ENCODE measurements around the gene ATP6V0B.

Gene ATP6V0B

DNA sequence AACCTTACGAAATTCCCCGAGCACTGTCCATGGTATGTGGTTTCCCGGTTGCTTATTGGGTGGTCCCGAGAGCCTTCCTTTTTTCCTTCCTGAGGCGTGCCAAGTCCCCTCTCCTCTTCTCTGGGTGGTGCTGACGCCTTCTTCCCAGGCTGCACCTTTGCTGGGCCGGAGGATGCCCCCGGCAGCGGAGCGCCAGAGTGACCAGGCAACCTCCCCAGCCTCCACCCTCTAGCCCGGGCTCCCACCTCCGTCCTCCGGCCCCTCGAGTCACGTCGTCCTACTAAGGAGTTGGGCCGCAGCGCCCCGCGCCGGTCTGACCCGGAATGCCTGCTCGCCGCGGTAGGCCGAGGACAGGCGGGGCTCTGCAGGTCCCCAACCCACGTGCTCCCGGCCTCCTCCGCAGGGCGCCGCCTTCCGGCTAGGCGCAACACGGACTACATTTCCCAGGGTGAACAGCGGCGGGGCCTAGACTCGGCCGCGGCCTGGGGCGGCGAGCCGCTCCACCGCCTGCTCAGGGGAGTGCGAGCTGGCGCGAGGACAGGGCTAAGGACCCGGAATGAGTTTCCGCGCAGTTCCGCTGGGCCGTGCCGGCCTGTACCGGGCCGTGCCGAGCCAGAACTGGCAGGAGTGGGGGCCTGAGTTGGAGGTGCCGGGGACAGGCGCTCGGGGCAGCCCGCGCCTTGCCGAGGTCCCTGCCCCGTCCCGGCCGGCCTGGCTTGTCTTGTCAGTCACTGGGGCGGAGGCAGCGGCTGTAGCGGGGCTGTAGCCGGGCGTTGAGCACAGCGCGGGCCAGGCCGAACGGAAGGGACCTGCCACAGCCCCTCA lies 28.3 kb upstream of the ATP6V0B start, which contains the start of gene IPO13:
Gene IPO13, plus strand, starts transcription at position 715 of the 825 bp plus-strand sequence. CDS start 651 bp downstream, outside the sequence.
- H3K27me3 ChIP-seq (replicated peaks; ENCODE audit: control insufficient read depth, insufficient read depth, low read length, poor library complexity, severe bottlenecking) = no peaks in the 10 kb centered on the region

DNA sequence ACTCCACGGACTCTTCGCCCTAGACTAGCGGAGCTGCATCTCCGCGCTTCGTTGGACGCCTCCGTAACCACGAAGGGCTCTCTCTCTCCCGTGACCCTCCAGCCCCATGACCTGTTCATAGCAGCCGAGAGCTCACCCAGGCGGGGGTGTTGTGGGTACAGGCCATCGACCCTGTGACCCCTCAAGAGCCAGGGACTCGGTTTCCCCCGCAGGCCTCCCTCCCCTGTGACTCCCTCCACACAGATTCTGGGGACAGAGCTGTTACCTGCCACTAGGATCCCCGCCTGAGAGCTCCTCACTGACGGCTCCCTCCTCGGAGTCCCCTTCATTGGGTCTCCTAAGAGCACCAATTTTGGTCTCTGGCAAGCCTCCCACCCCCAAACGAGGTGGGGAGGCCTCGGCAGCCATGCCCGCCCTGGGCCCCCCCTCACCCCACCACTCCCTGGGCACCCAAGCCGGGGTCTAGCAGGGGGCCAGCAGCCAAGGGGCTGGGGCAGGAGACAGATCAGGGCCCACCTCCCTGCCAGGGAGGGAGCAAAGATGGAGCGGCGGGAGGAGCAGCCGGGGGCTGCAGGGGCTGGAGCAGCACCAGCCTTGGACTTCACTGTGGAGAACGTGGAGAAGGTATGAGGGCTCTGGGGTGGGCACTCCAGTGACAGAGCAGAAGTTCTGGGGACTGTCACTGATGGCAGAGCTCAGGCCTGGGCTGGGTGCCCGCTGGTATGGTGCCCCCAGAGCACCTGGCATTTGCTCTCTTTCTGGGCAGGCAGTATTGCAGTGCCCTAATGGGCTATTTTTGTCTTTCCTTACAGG lies 27.5 kb upstream of the ATP6V0B start:
- no peaks in the 10 kb centered on the region for H3K27me3 ChIP-seq (replicated peaks; ENCODE audit: control insufficient read depth, insufficient read depth, low read length, poor library complexity, severe bottlenecking)
- H3K27ac ChIP-seq (ENCODE audit: insufficient read depth, low read length, poor library complexity, severe bottlenecking) = peak overlapping the region; percentile 98
- peaks cover 24% of the 10 kb centered on the region for H3K4me1 ChIP-seq (ENCODE audit: control insufficient read depth, insufficient read depth, low read length, poor library complexity, severe bottlenecking)
- H3K36me3 ChIP-seq (ENCODE audit: control insufficient read depth, insufficient read depth, low read length) = no peaks in the 10 kb centered on the region
- no peak for DNase-seq
- no peaks in the 10 kb centered on the region for H3K9me3 ChIP-seq (ENCODE audit: control insufficient read depth, low read length)
- peak overlapping the region; percentile 80 for H3K4me3 ChIP-seq (ENCODE audit: insufficient read depth, low read depth, low read length, poor library complexity, severe bottlenecking)

More for the DNA sequence above, 28.3 kb upstream of the ATP6V0B start, which contains the start of gene IPO13:
- peak; percentile 80 to 92 (median 89) for DNase-seq
- Histone ChIP-seq H3K4me3 (ENCODE audit: insufficient read depth, low read depth, low read length, poor library complexity, severe bottlenecking) (peak within 1 kb of the TSS; percentile 80), H3K36me3 (ENCODE audit: control insufficient read depth, insufficient read depth, low read length) (no peaks in the 10 kb centered on the region), H3K27ac (ENCODE audit: insufficient read depth, low read length, poor library complexity, severe bottlenecking) (peak within 1 kb of the TSS; percentile 98), H3K4me1 (ENCODE audit: control insufficient read depth, insufficient read depth, low read length, poor library complexity, severe bottlenecking) (peaks cover 24% of the 10 kb centered on the region), H3K9me3 (ENCODE audit: control insufficient read depth, low read length) (no peaks in the 10 kb centered on the region)

DNA sequence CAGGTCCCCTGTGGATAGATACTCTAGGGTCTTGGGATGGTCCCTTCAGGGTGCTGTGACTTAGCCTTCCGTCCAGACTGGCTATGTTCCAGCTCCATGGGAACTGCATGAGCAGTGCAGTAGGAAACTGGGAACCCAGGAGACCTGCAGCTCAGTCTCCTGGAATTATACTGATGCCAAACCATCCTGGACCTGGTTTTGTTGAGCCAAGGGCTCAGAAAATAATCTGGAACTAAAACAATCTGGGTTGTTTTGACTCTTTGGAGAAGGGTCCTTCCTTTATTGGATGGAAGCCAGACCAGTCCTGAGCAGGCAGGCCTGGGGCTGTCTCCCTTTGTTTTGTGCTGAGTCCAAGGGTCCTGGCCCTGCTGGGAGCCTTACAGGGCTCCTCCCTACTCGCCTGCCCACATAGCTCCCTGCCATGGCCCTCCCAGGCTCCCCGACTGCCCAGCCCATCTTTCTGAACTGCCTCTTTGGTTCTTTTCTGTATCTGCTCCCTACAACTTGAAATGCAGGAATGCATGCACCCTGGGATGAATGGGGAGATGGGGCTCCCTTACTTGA lies 26.8 kb upstream of the ATP6V0B start:
- Histone ChIP-seq H3K27ac (ENCODE audit: insufficient read depth, low read length, poor library complexity, severe bottlenecking) (no peak overlapping the region), H3K9me3 (ENCODE audit: control insufficient read depth, low read length) (no peaks in the 10 kb centered on the region), H3K4me3 (ENCODE audit: insufficient read depth, low read depth, low read length, poor library complexity, severe bottlenecking) (no peak overlapping the region), H3K4me1 (ENCODE audit: control insufficient read depth, insufficient read depth, low read length, poor library complexity, severe bottlenecking) (peaks cover 24% of the 10 kb centered on the region), H3K36me3 (ENCODE audit: control insufficient read depth, insufficient read depth, low read length) (no peaks in the 10 kb centered on the region), H3K27me3 (replicated peaks; ENCODE audit: control insufficient read depth, insufficient read depth, low read length, poor library complexity, severe bottlenecking) (no peaks in the 10 kb centered on the region)
- no peak for DNase-seq

DNA sequence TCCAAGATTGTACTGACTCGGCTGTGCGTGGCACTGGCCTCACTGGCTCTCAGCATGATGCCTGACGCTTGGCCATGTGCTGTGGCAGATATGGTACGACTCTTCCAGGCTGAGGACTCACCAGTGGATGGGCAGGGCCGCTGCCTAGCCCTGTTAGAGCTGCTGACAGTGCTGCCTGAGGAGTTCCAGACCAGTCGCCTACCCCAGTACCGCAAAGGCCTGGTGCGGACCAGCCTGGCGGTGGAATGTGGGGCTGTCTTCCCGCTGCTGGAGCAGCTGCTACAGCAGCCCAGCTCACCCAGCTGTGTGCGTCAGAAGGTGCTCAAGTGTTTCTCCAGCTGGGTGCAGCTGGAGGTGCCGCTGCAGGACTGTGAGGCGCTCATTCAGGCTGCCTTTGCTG lies 25.1 kb upstream of the ATP6V0B start:
- DNase-seq = no peak
- Histone ChIP-seq H3K4me3 (ENCODE audit: insufficient read depth, low read depth, low read length, poor library complexity, severe bottlenecking) (no peak overlapping the region), H3K9me3 (ENCODE audit: control insufficient read depth, low read length) (no peaks in the 10 kb centered on the region), H3K27ac (ENCODE audit: insufficient read depth, low read length, poor library complexity, severe bottlenecking) (no peak overlapping the region), H3K4me1 (ENCODE audit: control insufficient read depth, insufficient read depth, low read length, poor library complexity, severe bottlenecking) (peaks cover 24% of the 10 kb centered on the region), H3K36me3 (ENCODE audit: control insufficient read depth, insufficient read depth, low read length) (no peaks in the 10 kb centered on the region), H3K27me3 (replicated peaks; ENCODE audit: control insufficient read depth, insufficient read depth, low read length, poor library complexity, severe bottlenecking) (no peaks in the 10 kb centered on the region)

DNA sequence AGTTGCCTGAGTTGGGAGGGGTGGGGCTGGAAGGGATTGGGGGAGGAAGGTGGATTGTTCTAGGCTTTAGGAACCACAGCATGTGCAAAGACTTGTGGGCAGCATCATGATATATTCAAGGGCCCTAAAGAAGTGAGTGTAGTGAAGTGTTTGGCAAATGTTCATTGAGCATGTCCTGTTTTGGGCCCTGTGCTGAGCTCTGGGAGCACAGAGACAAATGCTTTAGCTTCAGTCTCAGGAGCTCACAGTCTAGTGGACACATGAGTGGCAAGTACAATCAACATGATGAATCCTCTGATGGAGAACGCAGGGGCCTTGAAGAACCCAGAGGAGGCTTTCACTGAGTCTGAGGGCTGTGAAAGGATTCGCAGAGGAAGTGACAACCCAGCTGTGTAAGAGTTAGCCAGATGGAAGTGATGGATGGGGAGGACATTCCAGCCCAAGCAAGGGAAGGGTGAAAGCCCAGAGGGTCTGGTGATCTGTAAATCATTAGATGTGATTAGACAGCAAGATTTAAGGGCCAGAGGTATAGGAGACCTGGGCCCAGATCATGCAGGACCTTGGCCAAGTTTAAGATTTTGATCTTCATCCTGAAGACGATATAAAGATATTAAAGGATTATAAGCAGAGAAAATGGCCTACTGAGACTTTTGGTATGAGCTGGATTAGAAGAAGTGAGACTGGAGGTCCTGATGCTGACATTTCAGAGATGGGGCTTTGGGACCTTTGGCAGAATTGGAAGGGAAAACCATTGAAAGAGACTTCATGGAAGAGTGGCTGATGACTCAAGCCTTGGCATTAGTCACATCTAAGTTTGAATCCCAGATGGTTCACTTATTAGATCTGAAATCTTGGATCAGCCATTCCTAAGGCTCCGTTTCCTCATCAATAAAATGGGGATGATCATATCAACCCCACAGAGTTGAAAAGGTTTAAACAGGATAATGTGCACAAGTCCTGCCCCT lies 23.5 kb upstream of the ATP6V0B start:
- Histone ChIP-seq H3K4me3 (ENCODE audit: insufficient read depth, low read depth, low read length, poor library complexity, severe bottlenecking) (no peak overlapping the region), H3K9me3 (ENCODE audit: control insufficient read depth, low read length) (no peaks in the 10 kb centered on the region), H3K27me3 (replicated peaks; ENCODE audit: control insufficient read depth, insufficient read depth, low read length, poor library complexity, severe bottlenecking) (no peaks in the 10 kb centered on the region), H3K36me3 (ENCODE audit: control insufficient read depth, insufficient read depth, low read length) (no peaks in the 10 kb centered on the region), H3K4me1 (ENCODE audit: control insufficient read depth, insufficient read depth, low read length, poor library complexity, severe bottlenecking) (peaks cover 16% of the 10 kb centered on the region), H3K27ac (ENCODE audit: insufficient read depth, low read length, poor library complexity, severe bottlenecking) (no peak overlapping the region)
- DNase-seq = no peak

DNA sequence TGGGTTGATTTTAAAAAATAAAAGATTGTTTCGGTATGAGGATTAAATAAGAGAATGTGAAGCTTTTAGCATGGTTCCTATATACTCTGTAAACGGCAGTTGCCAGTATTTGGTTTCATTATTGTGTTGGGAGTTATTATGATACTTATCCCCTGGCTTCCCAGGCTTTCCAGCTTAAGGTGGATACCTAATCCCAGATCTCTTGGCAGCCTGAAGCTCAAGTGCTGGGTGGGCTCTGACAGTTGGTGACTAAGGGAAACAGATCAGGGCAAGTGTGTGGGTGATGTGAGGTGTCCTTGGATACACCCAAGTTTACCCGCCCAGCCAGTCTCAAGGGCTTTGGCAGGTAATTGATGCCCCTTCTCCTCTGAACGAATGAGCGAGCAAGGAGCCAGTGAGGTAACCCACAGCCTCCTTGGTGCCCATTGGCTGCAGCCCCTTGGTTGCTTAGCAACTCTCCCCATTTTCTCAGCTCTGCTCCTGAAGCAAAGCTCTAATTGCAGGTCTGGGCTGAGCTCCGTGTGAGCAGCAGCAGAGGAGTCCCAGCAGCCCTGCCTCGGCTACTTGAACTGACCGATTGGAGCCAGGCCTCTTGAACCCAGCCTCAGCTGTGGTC lies 21.9 kb upstream of the ATP6V0B start:
- no peak overlapping the region for H3K27ac ChIP-seq (ENCODE audit: insufficient read depth, low read length, poor library complexity, severe bottlenecking)
- H3K27me3 ChIP-seq (replicated peaks; ENCODE audit: control insufficient read depth, insufficient read depth, low read length, poor library complexity, severe bottlenecking) = no peaks in the 10 kb centered on the region
- no peaks in the 10 kb centered on the region for H3K9me3 ChIP-seq (ENCODE audit: control insufficient read depth, low read length)
- H3K36me3 ChIP-seq (ENCODE audit: control insufficient read depth, insufficient read depth, low read length) = peaks cover 2% of the 10 kb centered on the region
- no peak for DNase-seq
- peaks cover 5% of the 10 kb centered on the region for H3K4me1 ChIP-seq (ENCODE audit: control insufficient read depth, insufficient read depth, low read length, poor library complexity, severe bottlenecking)
- H3K4me3 ChIP-seq (ENCODE audit: insufficient read depth, low read depth, low read length, poor library complexity, severe bottlenecking) = no peak overlapping the region

DNA sequence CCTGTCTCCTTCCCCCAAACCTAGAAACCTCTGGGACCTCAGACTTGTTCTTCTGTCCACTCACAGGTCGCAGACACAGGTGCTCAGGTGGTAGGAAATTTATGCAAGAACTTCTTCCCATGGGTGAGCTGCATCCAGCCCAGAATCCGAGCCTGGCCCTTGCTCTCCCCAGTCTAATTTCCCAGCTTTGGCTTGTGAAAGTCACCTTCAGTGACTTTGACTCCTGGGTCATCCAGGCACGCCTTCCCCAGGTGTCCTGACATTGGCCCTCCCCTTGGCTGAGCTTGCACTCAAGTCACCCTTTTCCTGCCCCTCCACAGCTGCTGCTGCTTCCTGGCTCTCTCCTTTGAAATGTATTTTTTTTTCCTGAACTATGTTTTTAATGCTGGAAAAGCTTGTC lies 21.4 kb upstream of the ATP6V0B start:
- no peaks in the 10 kb centered on the region for H3K27me3 ChIP-seq (replicated peaks; ENCODE audit: control insufficient read depth, insufficient read depth, low read length, poor library complexity, severe bottlenecking)
- H3K36me3 ChIP-seq (ENCODE audit: control insufficient read depth, insufficient read depth, low read length) = peaks cover 7% of the 10 kb centered on the region
- no peaks in the 10 kb centered on the region for H3K9me3 ChIP-seq (ENCODE audit: control insufficient read depth, low read length)

DNA sequence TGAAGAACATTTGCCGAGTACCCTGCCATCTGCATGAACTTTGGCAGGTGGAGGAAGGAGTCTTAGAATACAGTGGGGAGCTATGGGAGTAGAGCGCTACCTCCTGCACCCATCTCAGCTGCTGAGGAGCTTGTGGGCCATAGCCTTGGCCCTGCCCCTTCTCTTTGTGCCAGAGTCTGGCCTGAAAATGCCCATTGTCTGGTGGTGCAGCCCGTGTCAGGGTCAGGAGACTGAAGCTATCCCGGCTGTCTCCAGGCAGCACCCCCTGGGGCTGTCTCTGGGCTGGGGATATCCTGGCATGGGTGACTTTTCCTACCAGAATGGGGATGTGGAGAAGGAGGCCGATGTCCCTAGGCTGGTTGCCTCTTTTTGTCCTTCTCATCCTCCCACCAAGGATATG lies 20.7 kb upstream of the ATP6V0B start:
- no peaks in the 10 kb centered on the region for H3K4me1 ChIP-seq (ENCODE audit: control insufficient read depth, insufficient read depth, low read length, poor library complexity, severe bottlenecking)
- H3K4me3 ChIP-seq (ENCODE audit: insufficient read depth, low read depth, low read length, poor library complexity, severe bottlenecking) = no peak overlapping the region
- no peak overlapping the region for H3K27ac ChIP-seq (ENCODE audit: insufficient read depth, low read length, poor library complexity, severe bottlenecking)
- DNase-seq = no peak
- H3K9me3 ChIP-seq (ENCODE audit: control insufficient read depth, low read length) = no peaks in the 10 kb centered on the region
- peaks cover 8% of the 10 kb centered on the region for H3K36me3 ChIP-seq (ENCODE audit: control insufficient read depth, insufficient read depth, low read length)
- H3K27me3 ChIP-seq (replicated peaks; ENCODE audit: control insufficient read depth, insufficient read depth, low read length, poor library complexity, severe bottlenecking) = no peaks in the 10 kb centered on the region

More for the DNA sequence above, 21.4 kb upstream of the ATP6V0B start:
- Histone ChIP-seq H3K27ac (ENCODE audit: insufficient read depth, low read length, poor library complexity, severe bottlenecking) (no peak overlapping the region), H3K4me1 (ENCODE audit: control insufficient read depth, insufficient read depth, low read length, poor library complexity, severe bottlenecking) (peaks cover 1% of the 10 kb centered on the region), H3K4me3 (ENCODE audit: insufficient read depth, low read depth, low read length, poor library complexity, severe bottlenecking) (no peak overlapping the region)
- no peak for DNase-seq

DNA sequence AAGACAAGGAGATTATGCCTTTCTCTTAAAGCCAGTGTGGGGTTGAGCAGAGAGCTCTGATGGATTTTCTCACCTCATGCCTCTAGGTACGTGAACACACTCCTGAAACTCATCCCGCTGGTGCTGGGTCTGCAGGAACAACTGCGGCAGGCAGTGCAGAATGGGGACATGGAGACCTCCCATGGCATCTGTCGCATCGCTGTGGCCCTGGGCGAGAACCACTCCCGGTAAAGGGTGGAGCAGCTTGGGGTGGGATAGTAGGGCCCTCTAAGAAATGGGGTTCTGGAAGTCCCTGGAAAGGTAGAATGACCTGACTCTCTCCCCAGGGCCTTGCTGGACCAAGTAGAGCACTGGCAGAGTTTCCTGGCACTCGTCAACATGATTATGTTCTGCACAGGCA lies 18.5 kb upstream of the ATP6V0B start:
- DNase-seq = no peak
- Histone ChIP-seq H3K36me3 (ENCODE audit: control insufficient read depth, insufficient read depth, low read length) (peaks cover 20% of the 10 kb centered on the region), H3K4me1 (ENCODE audit: control insufficient read depth, insufficient read depth, low read length, poor library complexity, severe bottlenecking) (no peaks in the 10 kb centered on the region), H3K4me3 (ENCODE audit: insufficient read depth, low read depth, low read length, poor library complexity, severe bottlenecking) (no peak overlapping the region), H3K27me3 (replicated peaks; ENCODE audit: control insufficient read depth, insufficient read depth, low read length, poor library complexity, severe bottlenecking) (no peaks in the 10 kb centered on the region), H3K9me3 (ENCODE audit: control insufficient read depth, low read length) (no peaks in the 10 kb centered on the region), H3K27ac (ENCODE audit: insufficient read depth, low read length, poor library complexity, severe bottlenecking) (no peak overlapping the region)
